GM18867 (cell line): Measurements from ENCODE around the gene CAPN8.

Experiments used
- ATAC-seq: cut with Tn5 transposase; IDR thresholded peaks from one replicate; pipeline ENCODE4 v1.9.1; 2021; ENCODE audit warnings: mild to moderate bottlenecking, moderate library complexity; ENCODE audit not compliant: unreplicated experiment

Gene CAPN8

DNA sequence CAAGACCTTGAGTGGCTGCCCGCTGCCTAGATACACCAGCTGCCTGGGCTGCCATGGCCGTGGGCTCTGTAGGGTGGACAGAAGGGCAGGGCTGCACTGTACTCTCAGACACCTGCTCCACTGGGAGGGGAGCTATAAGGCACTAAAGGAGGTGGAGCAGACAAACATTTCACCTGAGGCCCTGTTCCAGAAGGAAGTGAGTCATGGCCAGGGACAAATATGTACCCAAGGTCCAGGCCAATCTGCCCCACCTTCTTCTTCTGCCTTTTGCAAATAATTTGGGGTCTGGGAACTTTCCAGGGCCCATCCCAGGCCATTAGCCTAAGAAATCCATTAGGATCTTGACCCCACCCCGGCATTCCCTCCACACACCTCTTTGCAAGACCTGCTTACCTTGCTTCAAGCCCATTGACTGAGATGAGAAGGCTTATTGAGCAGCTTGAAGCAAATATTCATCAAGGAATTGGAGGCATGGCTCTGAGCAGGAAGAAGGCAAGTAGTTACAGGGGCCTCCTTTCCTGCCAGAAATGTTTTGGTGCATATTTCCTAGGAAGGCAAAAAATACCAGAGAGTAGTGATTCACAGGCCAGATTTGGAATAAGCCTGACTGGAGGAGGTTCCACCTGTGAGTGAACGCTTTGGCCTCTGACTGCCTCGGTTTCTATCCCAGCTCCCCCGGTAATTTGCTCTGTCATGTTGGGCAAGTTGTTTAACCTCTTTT is at the start of gene CAPN8:
CAPN8 (minus strand) TSS at position 110 of the 721 bp plus-strand sequence; CDS start at position 55, 55 bp downstream.
- ATAC-seq: no peak

- no peak for ATAC-seq
Measured at GRCh38 chr1:223714849-223715603, 49.5 kb upstream of the CAPN8 start.

DNA sequence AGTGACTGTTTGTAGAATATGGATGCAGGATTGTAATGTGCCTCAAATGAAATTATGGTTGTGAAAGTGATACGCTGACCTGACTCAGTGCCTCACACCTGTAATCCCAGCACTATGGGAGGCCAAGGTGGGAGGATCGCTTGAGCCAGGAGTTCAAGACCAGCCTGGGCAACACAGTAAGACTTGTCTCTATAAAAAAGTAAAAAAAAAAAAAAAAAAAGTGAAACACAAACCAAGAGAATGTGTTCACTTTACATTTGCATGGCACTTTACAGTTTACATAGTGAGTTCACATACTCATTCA is 48.9 kb upstream of the CAPN8 start:
- no peak for ATAC-seq

DNA sequence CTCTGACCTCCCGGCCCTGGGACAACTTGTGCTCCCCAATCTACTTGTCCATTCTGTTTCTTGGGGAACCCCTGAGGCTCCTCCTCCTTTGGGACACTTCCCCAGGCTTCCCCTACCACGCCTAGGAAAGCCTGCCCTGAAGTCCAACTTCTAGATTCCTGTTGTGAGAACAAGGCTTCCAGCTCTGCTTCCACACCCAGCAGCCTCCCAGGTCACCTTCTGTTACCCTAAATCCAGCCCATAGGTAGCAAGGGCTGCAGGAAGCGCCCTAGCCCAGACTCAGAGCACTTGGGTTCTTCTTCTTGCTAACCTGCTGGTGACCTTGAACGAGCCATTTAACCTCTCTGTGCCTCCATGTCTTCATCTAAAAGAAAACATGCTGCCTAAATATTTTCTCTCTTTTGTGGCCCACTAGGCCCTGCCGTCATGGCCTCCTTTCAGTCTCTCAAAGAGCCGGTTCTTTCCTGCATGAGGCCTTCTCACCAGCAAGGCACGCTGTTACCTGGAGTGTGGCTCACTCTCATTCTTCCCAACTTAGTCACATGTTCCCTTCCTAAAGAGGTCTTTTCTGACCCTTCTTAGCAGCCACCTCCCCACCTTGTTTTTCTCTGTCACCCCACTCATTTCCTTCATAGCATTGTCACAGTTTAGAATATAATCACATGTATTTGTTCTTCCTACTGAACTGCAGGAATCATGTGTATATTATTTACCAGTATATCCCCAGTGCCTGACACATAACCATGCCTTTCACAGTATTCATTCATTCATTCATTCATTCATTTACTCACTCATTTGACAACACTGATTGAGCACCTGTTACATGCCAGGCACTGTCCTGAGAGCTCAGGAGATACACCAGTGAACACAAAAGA is 48.3 kb upstream of the CAPN8 start:
- ATAC-seq: no peak

DNA sequence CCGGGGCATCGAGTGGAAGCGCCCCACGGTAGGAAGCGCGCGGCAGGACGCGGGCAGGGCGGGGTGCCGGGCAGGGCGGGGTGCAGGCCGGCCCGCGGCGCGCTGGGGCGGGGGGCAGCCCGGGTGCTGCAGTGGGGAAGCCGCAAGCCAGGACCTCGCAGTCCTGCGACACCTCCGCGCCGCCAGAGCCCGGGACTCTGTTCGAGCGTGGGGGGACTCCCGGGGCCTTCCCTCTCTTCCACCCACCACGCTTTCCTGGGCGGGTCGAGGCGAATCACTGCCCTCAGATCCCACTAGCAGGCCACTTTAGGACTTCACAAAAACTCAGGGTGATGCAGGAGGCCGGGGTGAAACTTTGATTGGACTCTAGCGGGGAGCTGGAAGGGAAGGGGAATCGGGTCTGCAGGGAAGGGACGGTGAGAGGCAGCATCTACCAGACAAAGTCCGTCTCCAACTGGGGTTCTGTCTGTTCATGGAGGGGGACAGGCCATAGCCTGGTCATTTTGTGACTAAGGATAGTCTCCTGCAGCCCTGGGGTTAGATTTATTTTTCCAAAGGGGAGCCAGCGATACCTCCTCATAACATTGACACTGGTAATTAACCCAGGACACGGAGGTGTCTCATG is 47.5 kb upstream of the CAPN8 start:
- ATAC-seq: peak; percentile 36

- ATAC-seq: peak; percentile 63
Measured at GRCh38 chr1:223712194-223712849, 46.8 kb upstream of the CAPN8 start, which contains the start of gene CAPN2. TSS of gene CAPN2 (plus strand) at chr1:223712539. CDS start at chr1:223712641, 102 bp downstream.

- no peak for ATAC-seq
Measured at GRCh38 chr1:223711747-223712193, 46.3 kb upstream of the CAPN8 start.

DNA sequence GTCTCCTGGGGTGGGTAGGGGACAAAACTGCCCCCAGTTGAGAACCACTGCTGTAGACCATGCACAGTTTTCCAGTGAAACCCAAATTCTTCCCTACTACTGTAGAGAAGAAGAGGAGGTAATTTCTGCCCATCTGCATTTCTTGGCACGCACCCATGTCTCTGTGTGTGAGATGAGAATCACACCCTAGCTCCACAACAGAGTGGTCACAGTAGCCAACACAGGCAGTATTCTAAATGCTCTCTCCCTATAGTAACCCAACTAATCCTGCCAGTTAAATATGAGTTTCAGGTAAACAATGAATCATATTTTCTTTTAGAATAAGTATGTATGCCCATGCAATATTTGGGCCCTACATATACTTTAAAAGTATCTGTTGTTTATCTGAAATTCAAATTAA is 45.7 kb upstream of the CAPN8 start:
- ATAC-seq: no peak

DNA sequence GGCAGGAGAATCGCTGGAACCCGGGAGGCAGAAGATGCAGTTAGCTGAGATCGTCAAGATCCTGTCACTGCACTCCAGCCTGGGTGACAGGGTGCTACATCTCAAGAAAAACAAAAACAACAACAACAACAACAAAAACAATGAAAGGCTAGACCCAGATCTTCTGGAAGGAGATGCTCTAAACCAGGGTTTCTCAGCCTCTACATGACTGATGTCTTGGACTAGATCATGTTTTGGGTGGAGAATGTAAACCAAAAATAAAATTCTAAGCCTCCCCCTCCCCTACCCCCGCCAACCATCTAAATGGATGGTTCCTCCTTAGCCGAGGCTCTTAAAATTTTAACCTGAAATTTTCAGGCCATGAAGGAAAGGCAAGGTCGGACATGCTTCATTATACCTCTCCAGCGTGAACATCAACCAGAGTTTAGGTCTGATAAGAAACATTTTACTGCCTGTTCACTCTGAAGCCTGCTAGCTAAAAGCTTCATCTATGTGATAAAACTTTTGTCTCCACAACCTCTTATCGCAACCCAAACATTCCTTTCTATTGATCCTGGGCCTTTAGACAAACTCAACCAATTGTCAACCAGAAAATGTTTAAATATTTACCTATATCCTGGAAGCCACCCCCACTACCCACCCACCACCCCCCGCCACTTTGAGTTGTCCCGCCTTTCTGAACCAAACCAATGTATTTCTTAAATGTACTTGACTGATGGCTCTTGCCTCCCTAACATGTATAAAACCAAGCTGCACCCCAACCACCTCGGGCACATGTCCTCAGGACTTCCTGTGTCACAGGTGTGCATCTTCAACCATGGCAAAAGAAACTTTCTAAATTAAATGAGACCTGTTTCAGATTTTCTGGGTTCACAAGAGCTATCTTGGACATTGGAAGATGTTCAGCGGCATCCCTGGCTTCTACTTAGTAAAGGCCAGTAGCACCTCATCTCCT is 45.0 kb upstream of the CAPN8 start:
- no peak for ATAC-seq

DNA sequence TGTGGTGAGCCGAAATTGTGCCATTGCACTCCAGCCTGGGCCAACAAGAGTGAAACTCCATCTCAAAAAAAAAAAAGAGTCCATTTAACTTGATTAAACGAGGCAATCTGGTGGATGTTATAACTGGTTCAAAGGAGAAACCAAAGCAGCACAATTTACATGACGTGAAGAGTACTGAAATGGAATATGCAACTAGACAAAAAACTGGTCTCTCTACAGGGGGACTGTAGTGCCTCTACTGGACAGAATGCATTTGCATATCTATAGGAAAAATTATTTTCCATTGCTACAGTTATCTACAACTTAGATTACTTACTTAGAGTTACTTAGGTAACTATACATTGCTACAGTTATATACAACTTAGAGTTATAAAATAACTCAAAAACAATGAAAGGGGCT is 44.1 kb upstream of the CAPN8 start:
- ATAC-seq: no peak

- no peak for ATAC-seq
Measured at GRCh38 chr1:223708651-223709268, 43.3 kb upstream of the CAPN8 start.

DNA sequence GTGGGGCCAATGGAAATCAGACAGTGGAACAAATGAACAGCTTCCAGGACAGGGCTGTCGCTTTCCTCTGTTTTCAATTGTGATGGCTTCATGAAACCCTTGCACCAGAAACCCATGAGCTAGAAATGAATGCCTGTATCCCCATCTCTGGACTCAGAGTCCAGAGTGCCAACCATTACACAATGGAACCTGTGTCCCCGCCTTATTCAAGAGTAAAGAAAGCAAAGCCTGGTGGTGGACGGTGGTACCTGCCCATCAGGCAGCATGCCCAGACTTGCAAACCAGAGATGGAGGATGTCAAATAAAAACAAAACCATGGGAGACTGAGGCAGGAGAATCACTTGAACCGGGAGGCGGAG is 42.5 kb upstream of the CAPN8 start:
- no peak for ATAC-seq

DNA sequence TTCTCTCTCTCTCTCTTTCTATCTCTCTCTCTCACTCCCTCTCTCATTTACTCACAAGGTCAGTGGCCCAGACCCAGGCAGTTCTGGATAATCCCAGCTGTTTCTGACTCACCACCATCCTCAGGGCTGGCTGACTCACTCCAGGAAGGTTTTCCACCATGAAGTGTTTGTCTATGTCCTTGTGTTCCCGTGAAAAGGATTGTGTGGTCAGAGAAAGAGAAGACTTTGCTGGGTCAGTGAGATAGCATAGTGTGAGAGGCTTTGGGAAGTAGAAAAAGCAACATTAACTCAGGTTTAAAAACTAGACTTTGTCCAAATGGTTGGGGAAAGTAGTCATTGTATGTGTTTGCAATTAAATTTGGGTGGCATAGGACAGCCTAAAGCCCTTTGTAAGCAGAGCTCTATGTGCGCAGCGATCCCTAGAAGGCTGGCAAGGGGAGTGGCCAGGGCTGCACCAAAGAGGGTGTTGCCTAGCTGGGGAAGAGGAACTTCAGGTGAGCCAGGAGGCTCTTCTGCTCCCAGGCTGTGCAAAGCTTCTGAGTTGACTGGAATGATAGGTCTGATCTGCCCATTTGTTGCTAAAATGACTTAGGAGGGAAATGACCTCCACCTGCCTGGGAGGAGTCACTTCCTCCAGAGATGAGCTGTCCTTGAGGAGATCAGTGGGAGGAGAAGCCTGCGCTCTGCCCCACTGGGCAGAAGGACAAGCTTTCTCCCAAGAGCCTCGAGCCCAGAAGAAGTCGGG is 41.9 kb upstream of the CAPN8 start:
- no peak for ATAC-seq

GRCh38 chr1:223706077-223706973 is 40.8 kb upstream of the CAPN8 start:
- no peak for ATAC-seq

GRCh38 chr1:223704921-223705878 is 39.7 kb upstream of the CAPN8 start:
- peak; percentile 45 for ATAC-seq

DNA sequence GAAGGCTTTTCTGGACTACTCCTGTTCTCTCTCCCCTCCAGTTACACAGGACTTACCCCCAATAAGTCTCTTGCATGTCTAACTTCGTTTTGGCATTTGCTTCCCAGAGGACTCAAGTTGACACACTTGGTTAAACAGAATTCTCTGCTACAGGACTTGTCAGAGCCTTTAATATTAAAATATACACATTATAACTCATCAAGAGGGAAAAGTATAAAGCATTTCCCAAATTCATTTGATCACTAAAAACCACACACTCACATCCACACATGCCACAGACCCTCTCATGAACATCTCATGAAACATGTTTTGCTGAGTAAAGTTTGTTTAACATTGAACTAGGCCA is 38.1 kb upstream of the CAPN8 start:
- ATAC-seq: no peak
